Astrocyte of the cerebellum (primary cell): Measurements from ENCODE around the gene PLCB2.

Source experiments
- DNase-seq: peaks from one replicate; pipeline ENCODE4 v3.0.0-alpha.2; 2011; ENCODE audit warnings: low read depth
- H3K4me3 ChIP-seq: 2 replicates; pipeline ENCODE4 v1.5.1; 2011; ENCODE audit warnings: mild to moderate bottlenecking, low read depth, low read length, moderate library complexity
- CTCF ChIP-seq: IDR thresholded peaks from 2 replicates; pipeline ENCODE4 v1.5.1; 2012; ENCODE audit warnings: low read length, low read depth, moderate library complexity, mild to moderate bottlenecking; ENCODE audit errors: missing control alignments
- in situ Hi-C: cut with HindIII; loops from 2 replicates; pipeline ENCODE4 v1.10.0; 2017; ENCODE audit warnings: low sequenced_read_pairs

PLCB2 gene

DNA sequence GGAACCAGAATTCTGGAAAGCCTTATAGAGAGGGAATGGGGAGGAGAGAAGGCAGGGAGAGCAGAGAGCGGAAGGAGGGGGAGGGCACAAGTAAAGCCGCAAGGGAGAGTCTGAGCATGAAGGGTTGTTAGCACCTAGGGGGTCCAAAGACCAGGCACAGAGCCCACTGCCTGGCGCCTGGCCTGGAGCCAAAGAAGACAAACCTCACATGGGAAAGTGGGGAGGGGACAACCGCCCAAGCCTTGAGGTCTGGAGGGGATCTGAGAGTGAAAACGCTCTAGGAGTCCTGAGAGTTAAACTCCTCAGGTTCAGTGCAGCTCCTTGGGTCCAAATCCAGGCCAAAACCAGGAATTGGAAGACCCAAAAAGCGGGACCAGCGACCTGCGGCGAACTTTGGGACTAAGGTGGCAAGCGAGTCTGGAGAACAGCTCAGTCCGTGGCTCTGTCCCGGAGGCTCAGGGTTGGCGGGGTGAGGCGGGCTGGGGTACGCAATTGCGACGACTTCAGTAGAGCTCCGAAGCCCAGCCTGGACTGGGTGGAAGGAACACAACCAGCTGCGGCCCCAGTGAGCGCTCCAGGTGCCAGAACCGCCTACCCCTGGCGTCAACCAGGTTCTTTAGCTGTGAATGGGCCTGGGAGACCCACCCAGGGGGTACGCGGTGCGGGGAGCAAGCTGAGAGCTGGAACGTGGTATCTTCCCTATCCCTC lies 14.9 kb upstream of the PLCB2 start:
- TF ChIP-seq CTCF: no peak
- in situ Hi-C loops: loop anchor here (5.0 kb wide), 1 partner anchor 100 kb away; no protein-coding TSS in a partner anchor
- DNase-seq: no peak
- peak overlapping the region; percentile 31 for H3K4me3 ChIP-seq

DNA sequence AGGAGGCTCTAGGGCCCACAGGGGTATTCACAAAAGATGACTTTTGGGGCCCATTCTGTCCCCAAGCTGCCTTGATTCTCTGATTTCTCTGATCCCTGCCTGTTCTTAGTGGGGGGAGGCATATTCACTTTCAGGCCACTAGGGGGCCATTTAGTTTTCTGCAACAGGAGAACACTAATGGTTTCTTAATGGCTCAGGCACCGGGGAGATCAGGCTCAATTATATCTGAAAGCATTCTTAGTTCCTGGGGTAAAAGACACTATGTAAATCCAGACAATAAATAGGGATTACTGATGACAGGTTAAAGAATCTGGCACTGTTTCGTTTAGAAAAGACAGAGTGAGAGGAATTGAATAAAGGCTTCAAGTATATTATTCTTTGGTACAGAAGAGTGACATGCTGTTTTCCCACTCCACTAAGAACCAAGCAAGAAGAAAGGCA lies 13.2 kb upstream of the PLCB2 start:
- H3K4me3 ChIP-seq: no peak overlapping the region
- TF ChIP-seq CTCF: peak; percentile 93
- DNase-seq: no peak
- in situ Hi-C loops: loop anchor here (5.0 kb wide), 1 partner anchor 101 kb away; no protein-coding TSS in a partner anchor

DNA sequence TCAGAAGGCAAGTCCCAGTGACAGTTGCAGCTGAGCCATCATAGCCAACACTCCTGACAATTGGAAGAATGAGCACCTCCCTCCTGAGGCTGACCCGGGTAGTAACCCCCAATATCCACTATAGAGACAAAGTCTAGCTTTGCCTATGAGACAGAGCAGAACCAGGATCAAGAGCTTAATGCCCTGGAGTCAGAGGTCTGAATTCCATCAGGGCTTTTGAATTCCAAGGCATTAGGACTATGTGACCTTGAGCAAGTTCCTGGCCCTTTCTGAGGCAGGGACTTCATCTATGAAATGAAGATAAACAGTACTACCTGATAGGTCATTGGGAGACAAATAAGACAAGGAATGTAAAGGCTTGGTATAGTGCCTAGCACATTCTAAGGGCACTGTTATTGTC lies 12.7 kb upstream of the PLCB2 start:
- no peak overlapping the region for H3K4me3 ChIP-seq
- in situ Hi-C loops: loop anchor here (5.0 kb wide), 1 partner anchor 102 kb away; no protein-coding TSS in a partner anchor
- no peak for TF ChIP-seq CTCF
- no peak for DNase-seq

- DNase-seq: no peak
- in situ Hi-C loops: no loop called here
- H3K4me3 ChIP-seq: no peak overlapping the region
- TF ChIP-seq CTCF: no peak
Observed at GRCh38 chr15:40317580-40317979, 9.8 kb upstream of the PLCB2 start.

GRCh38 chr15:40316931-40317330 lies 9.2 kb upstream of the PLCB2 start:
- in situ Hi-C loops: no loop called here
- no peak for DNase-seq
- no peak overlapping the region for H3K4me3 ChIP-seq

GRCh38 chr15:40314723-40315276 lies 7.1 kb upstream of the PLCB2 start:
- no peak for TF ChIP-seq CTCF
- no peak overlapping the region for H3K4me3 ChIP-seq
- no peak for DNase-seq
- in situ Hi-C loops: no loop called here

More at GRCh38 chr15:40316931-40317330, 9.2 kb upstream of the PLCB2 start:
- TF ChIP-seq CTCF: no peak
